K562 (cell line): ENCODE data around the gene KPNA1. TPM values are rescaled to one million over a fixed set of nuclear protein-coding genes. Genes with fewer than 3 reads are reported as not detected.

Source experiments
- ARNT ChIP-seq, 2 experiments: fragments of 450-650 bp; IDR thresholded peaks; 2 replicates each; pipeline ENCODE4 v1.6.1; 2016; ENCODE audit warnings: mild to moderate bottlenecking in 1 of 2
- CAMTA2 ChIP-seq: fragments of 250-450 bp; sonication (Bioruptor Pico); conservative IDR thresholded peaks from 2 replicates; pipeline ENCODE4 v1.5.1; 2022
- CHD4 ChIP-seq: fragments of 200-600 bp; sonication (generic); IDR thresholded peaks from 3 replicates; pipeline ENCODE4 v1.6.1; 2012; ENCODE audit warnings: low read depth, mild to moderate bottlenecking, mixed read lengths, low read length, inconsistent platforms; ENCODE audit not compliant: insufficient read depth, insufficient replicate concordance, poor library complexity, severe bottlenecking
- CHD7 ChIP-seq: fragments of 200-600 bp; sonication (generic); IDR thresholded peaks from one replicate; pipeline ENCODE4 v1.6.1; 2012; ENCODE audit warnings: mild to moderate bottlenecking, low read depth, low read length, inconsistent platforms
- FOXA1 ChIP-seq: fragments of 450-650 bp; IDR thresholded peaks from 2 replicates; pipeline ENCODE4 v1.6.1; 2016; ENCODE audit warnings: mild to moderate bottlenecking, borderline replicate concordance
- HDAC1 ChIP-seq, 2 experiments: fragments of 450-650 bp; IDR thresholded peaks; 2 replicates each; pipeline ENCODE4 v1.6.1; 2016 to 2017; ENCODE audit warnings: inconsistent platforms in 1 of 2, mild to moderate bottlenecking in 1 of 2, moderate library complexity in 1 of 2
- MAFF ChIP-seq: IDR thresholded peaks from 2 replicates; pipeline ENCODE4 v1.6.1; 2012; ENCODE audit warnings: low read length, improper control_type of control experiment
- OTX1 ChIP-seq: fragments of 450-650 bp; formaldehyde crosslinking; IDR thresholded peaks from 2 replicates; pipeline ENCODE4 v1.4.0; 2022; ENCODE audit warnings: mild to moderate bottlenecking
- SRSF3 ChIP-seq: fragments of 200-400 bp; formaldehyde crosslinking; IDR thresholded peaks from 2 replicates; pipeline ENCODE4 v1.6.1; 2016; ENCODE audit warnings: mild to moderate bottlenecking, low read length, moderate library complexity; ENCODE audit not compliant: insufficient read depth
- TAF7 ChIP-seq: fragments of 450-650 bp; IDR thresholded peaks from 2 replicates; pipeline ENCODE4 v1.6.1; 2016; ENCODE audit warnings: missing genetic modification characterization, missing compliant biosample characterization
- THRA ChIP-seq: fragments of 450-650 bp; IDR thresholded peaks from 2 replicates; pipeline ENCODE4 v1.6.1; 2017; ENCODE audit warnings: mild to moderate bottlenecking, moderate library complexity
- ZBTB17 ChIP-seq: fragments of 450-650 bp; formaldehyde crosslinking; IDR thresholded peaks from 2 replicates; pipeline ENCODE4 v1.4.0; 2020; ENCODE audit warnings: mild to moderate bottlenecking
- ZBTB26 ChIP-seq: fragments of 450-650 bp; formaldehyde crosslinking; IDR thresholded peaks from 2 replicates; pipeline ENCODE4 v1.4.0; 2022; ENCODE audit warnings: missing genetic modification characterization
- ZNF217 ChIP-seq: sonication (generic); formaldehyde crosslinking; IDR thresholded peaks from 2 replicates; pipeline ENCODE4 v1.8.0; 2022; ENCODE audit warnings: mild to moderate bottlenecking, missing genetic modification reagents
- ZNF408 ChIP-seq: fragments of 250-450 bp; sonication (Bioruptor Pico); IDR thresholded peaks from 2 replicates; pipeline ENCODE4 v1.4.0; 2020; ENCODE audit warnings: low read depth, mild to moderate bottlenecking, moderate library complexity
- polyA plus RNA-seq, 8 experiments: library from polyadenylated mRNA; depleted of rRNA in 4 of 8; stranded (reverse) in 5 of 8; unstranded in 3 of 8; fragments of >200 nt; fragmentation: Nextera tagmentation in 2 of 8; fragmentation: Illumina TruSeq in 1 of 8; extraction: Ambion mirVana in 2 of 8; extraction: Trizol in 1 of 8; gene quantifications; 2 replicates each; pipeline versions ENCODE4 v1.2.1 to v1.2.3, GENCODE V29; 2011 to 2014; ENCODE audit warnings: inconsistent platforms in 1 of 8, missing spikeins in 1 of 8
- total RNA-seq, 7 experiments: library from RNA; depleted of rRNA in 6 of 7; stranded (reverse); fragments of >200 nt in 6 of 7; fragmentation: Illumina TruSeq in 2 of 7; extraction: Trizol in 2 of 7; gene quantifications; 2 replicates each; pipeline versions ENCODE4 v1.2.1 to v1.2.3, GENCODE V29; 2011 to 2021; ENCODE audit warnings: low replicate concordance in 1 of 7

Gene KPNA1
- total and polyA plus RNA-seq, 9 of the 15 experiments (the other 6 are each of a cell fraction or from before 2014, with no cell fraction given), result 9.3 to 53.8 (median 33.5) TPM

GRCh38 chr3:122502139-122502538, 12.6 kb downstream of the KPNA1 start (continued):
- TF ChIP-seq CAMTA2 (CRISPR knock-in tag), result no peak
- TF ChIP-seq TAF7 (tag), result no peak
- TF ChIP-seq ARNT (IDR thresholded peaks at IDR 0.05), result 0 out of 4 replicates have a peak, but pooled peaks of 1 of the 2 experiments have one; percentile 25
- TF ChIP-seq ZNF217, result no peak
- TF ChIP-seq FOXA1, result no peak
- TF ChIP-seq HDAC1 (IDR thresholded peaks at IDR 0.05), result no peak
- no peak for TF ChIP-seq SRSF3
- TF ChIP-seq CHD7, result no peak
- TF ChIP-seq ZBTB17, result no peak
- no peak for TF ChIP-seq CHD4
- no peak for TF ChIP-seq OTX1 (CRISPR knock-in tag)
- TF ChIP-seq MAFF, result no peak
- TF ChIP-seq ZBTB26 (CRISPR knock-in tag), result no peak
- TF ChIP-seq ZNF408, result no peak
- TF ChIP-seq THRA, result peak; percentile 70; the same call in 1 of the 2 replicates
